K562 (cell line): ENCODE data around the gene UBE2N. TPM values are rescaled to one million over a fixed set of nuclear protein-coding genes. Genes with fewer than 3 reads are reported as not detected.

Experiments
- ATAC-seq: fragments of 200-7000 bp; cut with Tn5 transposase; 3 replicates; pipeline ENCODE4 v1.9.1; 2020; ENCODE audit warnings: moderate library complexity
- BruUV-seq: library from RNA; stranded (reverse); fragments of 400-500 nt; replicated peaks from 2 replicates; lab custom pipeline; 2021; lab: Mats Ljungman, UMichigan
- CTCF ChIA-PET: fragments of 300-600 bp; formaldehyde crosslinking; extraction: SDS; loops from one replicate; lab custom pipeline; 2021; ENCODE audit warnings: low intra/inter-chr PET ratio; lab: Yijun Ruan, JAX
- POLR2A ChIA-PET: fragments of 300-600, 350-650 bp; sonication (Branson Sonifier 250); formaldehyde crosslinking; extraction: SDS; loops from one replicate; lab custom pipeline; 2021; ENCODE audit warnings: antibody characterized with exemption, inconsistent platforms; lab: Yijun Ruan, JAX
- DNase-seq, 4 experiments: peaks; one replicate each; pipeline versions ENCODE4 v3.0.0 to v3.0.0-alpha.2; 2011 to 2018; ENCODE audit warnings: low spot score in 3 of 4, mixed read lengths in 3 of 4; ENCODE audit errors: extremely low read depth in 1 of 4
- FAIRE-seq: peaks from 2 replicates; lab custom pipeline; 2011; peaks lifted over from hg19 to GRCh38; lab: Jason Lieb, UNC
- H2AFZ ChIP-seq: 2 replicates; pipeline ENCODE4 v1.6.0; 2011; ENCODE audit warnings: low read depth, low read length, control low read depth, inconsistent platforms
- H3K27ac ChIP-seq: fragments of 200-600 bp; 3 replicates; pipeline ENCODE4 v1.8.0; 2011; ENCODE audit warnings: low read depth, mild to moderate bottlenecking, control low read depth, inconsistent platforms, low read length, moderate library complexity, mixed read lengths; ENCODE audit errors: extremely low read depth
- H3K27me3 ChIP-seq, 2 experiments: fragments of 300-600 bp in 1 of 2; 2 replicates in 1 of 2; 3 replicates in 1 of 2; pipeline versions ENCODE4 v1.6.0 to v1.8.0; 2011; ENCODE audit warnings: inconsistent platforms in 2 of 2, low read length in 2 of 2, mild to moderate bottlenecking in 1 of 2, mixed read lengths in 1 of 2, moderate library complexity in 1 of 2; ENCODE audit not compliant: control insufficient read depth in 2 of 2, insufficient read depth in 2 of 2
- H3K36me3 ChIP-seq: fragments of 300-600 bp; 3 replicates; pipeline ENCODE4 v1.8.0; 2011; ENCODE audit warnings: mild to moderate bottlenecking, low read length, inconsistent platforms; ENCODE audit not compliant: control insufficient read depth, insufficient read depth
- H3K4me1 ChIP-seq, 2 experiments: fragments of 200-600 bp in 1 of 2; replicated peaks in 1 of 2; 2 replicates in 1 of 2; 3 replicates in 1 of 2; pipeline versions ENCODE4 v1.5.1 to v1.8.0; 2011; ENCODE audit warnings: inconsistent platforms in 2 of 2, low read length in 2 of 2, mild to moderate bottlenecking in 1 of 2, mixed read lengths in 1 of 2, moderate library complexity in 1 of 2; ENCODE audit not compliant: control insufficient read depth in 2 of 2, insufficient read depth in 2 of 2
- H3K4me2 ChIP-seq: 2 replicates; pipeline ENCODE4 v1.6.1; 2011; ENCODE audit warnings: low read length, control low read depth, inconsistent platforms, mixed read lengths; ENCODE audit not compliant: insufficient read depth
- H3K4me3 ChIP-seq: fragments of 200-600 bp; sonication (generic), shearing (Covaris generic); 2 replicates; pipeline ENCODE4 v1.5.1; 2016; ENCODE audit warnings: control low read depth, inconsistent platforms
- H3K79me2 ChIP-seq: fragments of 200-600 bp; 3 replicates; pipeline ENCODE4 v1.8.0; 2011; ENCODE audit warnings: low read length, inconsistent platforms; ENCODE audit not compliant: control insufficient read depth, insufficient read depth
- H3K9ac ChIP-seq, 2 experiments: 2 replicates each; pipeline versions ENCODE4 v1.6.0 to v1.6.1; 2011; ENCODE audit warnings: low read depth in 2 of 2, low read length in 2 of 2, control low read depth in 1 of 2, inconsistent platforms in 1 of 2, mild to moderate bottlenecking in 1 of 2, mixed read lengths in 1 of 2; ENCODE audit not compliant: insufficient read depth in 1 of 2
- H3K9me1 ChIP-seq: one replicate; pipeline ENCODE4 v1.6.0; 2011; ENCODE audit warnings: inconsistent platforms, mild to moderate bottlenecking, low read length, moderate library complexity; ENCODE audit not compliant: control insufficient read depth, insufficient read depth
- H3K9me3 ChIP-seq: replicated peaks from 2 replicates; pipeline ENCODE4 v1.5.1; 2011; ENCODE audit warnings: low read depth, low read length, inconsistent platforms; ENCODE audit not compliant: control insufficient read depth, insufficient read depth
- H4K20me1 ChIP-seq: replicated peaks from 2 replicates; pipeline ENCODE4 v1.6.1; 2011; ENCODE audit warnings: low read length, inconsistent platforms, mixed read lengths; ENCODE audit not compliant: control insufficient read depth, insufficient read depth
- ARHGAP35 ChIP-seq: fragments of 450-650 bp; IDR thresholded peaks from 2 replicates; pipeline ENCODE4 v1.6.1; 2018; ENCODE audit not compliant: partially characterized antibody
- BHLHE40 ChIP-seq: IDR thresholded peaks from 2 replicates; pipeline ENCODE4 v1.6.1; 2011; ENCODE audit warnings: low read length, improper control_type of control experiment
- HEY1 ChIP-seq: fragments of 250-450 bp; sonication (Bioruptor Pico); IDR thresholded peaks from 2 replicates; pipeline ENCODE4 v1.5.0; 2020; ENCODE audit warnings: mild to moderate bottlenecking, moderate library complexity, borderline replicate concordance
- HNRNPL ChIP-seq: fragments of 200-400 bp; formaldehyde crosslinking; IDR thresholded peaks from 2 replicates; pipeline ENCODE4 v1.6.1; 2017; ENCODE audit warnings: low read depth, mild to moderate bottlenecking, low read length
- LEF1 ChIP-seq: fragments of 450-650 bp; IDR thresholded peaks from 2 replicates; pipeline ENCODE4 v1.6.1; 2016; ENCODE audit warnings: mild to moderate bottlenecking
- MCM2 ChIP-seq: fragments of 450-650 bp; IDR thresholded peaks from 2 replicates; pipeline ENCODE4 v1.6.1; 2017; ENCODE audit warnings: low read depth, mild to moderate bottlenecking
- NFE2L1 ChIP-seq: fragments of 450-650 bp; IDR thresholded peaks from 2 replicates; pipeline ENCODE4 v1.6.1; 2016; ENCODE audit warnings: missing genetic modification characterization, low read depth, mild to moderate bottlenecking, missing compliant biosample characterization, moderate library complexity, borderline replicate concordance
- NR2C1 ChIP-seq, 2 experiments: fragments of 450-650 bp; IDR thresholded peaks; 2 replicates each; pipeline ENCODE4 v1.6.1; 2017; ENCODE audit warnings: mild to moderate bottlenecking in 2 of 2, antibody characterized with exemption in 1 of 2, inconsistent platforms in 1 of 2, missing compliant biosample characterization in 1 of 2, missing genetic modification characterization in 1 of 2
- NR4A1 ChIP-seq, 2 experiments: fragments of 250-450 bp in 1 of 2; fragments of 450-650 bp in 1 of 2; sonication (Bioruptor Pico) in 1 of 2; IDR thresholded peaks; 2 replicates each; pipeline versions ENCODE4 v1.4.0 to v1.6.1; 2016 to 2020; ENCODE audit warnings: mild to moderate bottlenecking in 2 of 2, missing compliant biosample characterization in 1 of 2, missing genetic modification characterization in 1 of 2, moderate library complexity in 1 of 2
- RREB1 ChIP-seq: fragments of 250-450 bp; sonication (Bioruptor Pico); IDR thresholded peaks from 2 replicates; pipeline ENCODE4 v1.4.0; 2020
- SREBF2 ChIP-seq: sonication (generic); formaldehyde crosslinking; IDR thresholded peaks from 2 replicates; pipeline ENCODE4 v1.4.0; 2020; ENCODE audit warnings: mild to moderate bottlenecking, missing genetic modification reagents
- ZBTB8A ChIP-seq: fragments of 450-650 bp; IDR thresholded peaks from 2 replicates; pipeline ENCODE4 v1.6.1; 2018; ENCODE audit warnings: mild to moderate bottlenecking, moderate library complexity; ENCODE audit not compliant: partially characterized antibody
- ZFPM2 ChIP-seq: fragments of 250-450 bp; sonication (Bioruptor Pico); IDR thresholded peaks from 2 replicates; pipeline ENCODE4 v1.5.1; 2022; ENCODE audit warnings: mild to moderate bottlenecking
- ZNF41 ChIP-seq: fragments of 250-450 bp; sonication (Bioruptor Pico); conservative IDR thresholded peaks from 2 replicates; pipeline ENCODE4 v1.4.0; 2020; ENCODE audit warnings: mild to moderate bottlenecking
- WGBS: fragments of 100-300 bp; shearing (Covaris generic); methylation state at CpG from one replicate; pipeline ENCODE4 v1.1.6; 2016; ENCODE audit warnings: low coverage, mixed read lengths; ENCODE audit not compliant: insufficient coverage; ENCODE audit errors: missing lambda C conversion rate; 5-methylcytosine and 5-hydroxymethylcytosine counted together
- in situ Hi-C: fragments of 300-500 bp; cut with MboI; formaldehyde crosslinking; loops from 4 replicates; pipeline ENCODE4 v1.15.0; 2018; ENCODE audit warnings: inconsistent platforms, mixed read lengths
- intact Hi-C: fragments of 100-400 bp; cut with micrococcal nuclease; formaldehyde crosslinking; loops from 2 replicates; pipeline ENCODE4 v1.14.2; 2022
- polyA plus RNA-seq, 8 experiments: library from polyadenylated mRNA; depleted of rRNA in 4 of 8; stranded (reverse) in 5 of 8; unstranded in 3 of 8; fragments of >200 nt; fragmentation: Nextera tagmentation in 2 of 8; fragmentation: Illumina TruSeq in 1 of 8; extraction: Ambion mirVana in 2 of 8; extraction: Trizol in 1 of 8; gene quantifications; 2 replicates each; pipeline versions ENCODE4 v1.2.1 to v1.2.3, GENCODE V29; 2011 to 2014; ENCODE audit warnings: inconsistent platforms in 1 of 8, missing spikeins in 1 of 8
- total RNA-seq, 7 experiments: library from RNA; depleted of rRNA in 6 of 7; stranded (reverse); fragments of >200 nt in 6 of 7; fragmentation: Illumina TruSeq in 2 of 7; extraction: Trizol in 2 of 7; gene quantifications; 2 replicates each; pipeline versions ENCODE4 v1.2.1 to v1.2.3, GENCODE V29; 2011 to 2021; ENCODE audit warnings: low replicate concordance in 1 of 7

UBE2N gene
- total and polyA plus RNA-seq, 9 of the 15 experiments (the other 6 are each of a cell fraction or from before 2014, with no cell fraction given) = 189 to 826 (median 260) TPM

GRCh38 chr12:93484315-93484981 is 42.7 kb upstream of the UBE2N start:
- peaks cover 91% of the 10 kb centered on the region for H3K36me3 ChIP-seq
- TF ChIP-seq NFE2L1 = no peak
- TF ChIP-seq HNRNPL = no peak
- TF ChIP-seq LEF1 = no peak
- TF ChIP-seq ZBTB8A = no peak
- TF ChIP-seq HEY1 = no peak
- no peak for TF ChIP-seq NR4A1 (CRISPR knock-in tag; IDR thresholded peaks at IDR 0.05)
- TF ChIP-seq NR4A1 (tag; IDR thresholded peaks at IDR 0.05) = no peak
- no peak for TF ChIP-seq ZNF41 (CRISPR knock-in tag)
- no peak for TF ChIP-seq MCM2
- no peak for TF ChIP-seq ZFPM2 (CRISPR knock-in tag)
- no peak for TF ChIP-seq RREB1 (CRISPR knock-in tag)
- TF ChIP-seq NR2C1 (IDR thresholded peaks at IDR 0.05) = no peak
- peak; percentile 31; the same call in 1 of the 2 replicates for TF ChIP-seq NR2C1 (tag; IDR thresholded peaks at IDR 0.05)
- TF ChIP-seq ARHGAP35 = no peak
- TF ChIP-seq BHLHE40 = peak; percentile 41; the same call in 1 of the 2 replicates
- no peak for TF ChIP-seq SREBF2 (CRISPR knock-in tag)
- H3K9me3 ChIP-seq = no peaks in the 10 kb centered on the region
- no peak overlapping the region for H3K4me2 ChIP-seq
- no peaks in the 10 kb centered on the region for H4K20me1 ChIP-seq
- no peak overlapping the region for H3K27ac ChIP-seq
- H2AFZ ChIP-seq = no peak overlapping the region
- no peak for DNase-seq
- ChIA-PET POLR2A (interaction anchor here (0.7 to 1.6 kb wide), 4 partner anchors 9 to 23 kb away, joined by 3 to 6 read pairs (median 4); partner anchors contain the start of gene MRPL42), CTCF (no interaction called here)
- no peak for FAIRE-seq
- H3K9ac ChIP-seq = no peak overlapping the region
- H3K9me1 ChIP-seq = no peaks in the 10 kb centered on the region
- WGBS = 73% methylated on average over 8 of the region's 8 CpGs
- no peak overlapping the region for H3K4me3 ChIP-seq
- no peaks in the 10 kb centered on the region for H3K27me3 ChIP-seq
- H3K4me1 ChIP-seq = no peaks in the 10 kb centered on the region; a peak in 1 of 5 replicates
- in situ Hi-C loops = no loop called here
- H3K79me2 ChIP-seq = peaks cover 4% of the 10 kb centered on the region; the same call in 1 of the 3 replicates
- no TSS peak for BruUV-seq
- intact Hi-C loops = no loop called here
- no peak for ATAC-seq
